HepG2 (cell line): ENCODE results near the gene BTBD19. TPM values are rescaled to one million over a fixed set of nuclear protein-coding genes. Genes with fewer than 3 reads are reported as not detected.

Experiments used
- ARHGAP35 ChIP-seq: sonication (generic); formaldehyde crosslinking; IDR thresholded peaks from 2 replicates; pipeline ENCODE4 v1.9.0; 2022; ENCODE audit warnings: mild to moderate bottlenecking, inconsistent platforms, moderate library complexity, missing genetic modification reagents, borderline replicate concordance
- ATF7 ChIP-seq, 2 experiments: fragments of 450-650 bp in 1 of 2; sonication (generic) in 1 of 2; formaldehyde crosslinking in 1 of 2; IDR thresholded peaks; 2 replicates each; pipeline versions ENCODE4 v1.4.0 to v1.6.1; 2016 to 2020; ENCODE audit warnings: antibody characterized with exemption in 1 of 2, mild to moderate bottlenecking in 1 of 2, missing genetic modification reagents in 1 of 2
- ATM ChIP-seq: fragments of 450-650 bp; IDR thresholded peaks from 2 replicates; pipeline ENCODE4 v1.7.1; 2017; ENCODE audit warnings: mild to moderate bottlenecking, borderline replicate concordance
- DNMT3B ChIP-seq: conservative IDR thresholded peaks from 2 replicates; pipeline ENCODE4 v1.6.1; 2016; ENCODE audit warnings: missing biosample characterization, control low read depth
- ERF ChIP-seq: IDR thresholded peaks from 2 replicates; pipeline ENCODE4 v1.6.1; 2018; ENCODE audit warnings: missing biosample characterization, missing genetic modification reagents
- FOSL2 ChIP-seq: sonication (generic); formaldehyde crosslinking; IDR thresholded peaks from 2 replicates; pipeline ENCODE4 v1.4.0; 2020; ENCODE audit warnings: missing genetic modification reagents
- GATAD1 ChIP-seq: IDR thresholded peaks from 2 replicates; pipeline ENCODE4 v1.6.1; 2016; ENCODE audit warnings: missing genetic modification reagents, missing compliant biosample characterization
- KDM2A ChIP-seq: sonication (generic); formaldehyde crosslinking; IDR thresholded peaks from 2 replicates; pipeline ENCODE4 v1.4.0; 2020; ENCODE audit warnings: low read depth, missing genetic modification reagents, borderline replicate concordance
- NCOA5 ChIP-seq: sonication (generic); formaldehyde crosslinking; IDR thresholded peaks from 2 replicates; pipeline ENCODE4 v1.4.0; 2020; ENCODE audit warnings: missing genetic modification reagents
- SMAD1 ChIP-seq: sonication (generic); formaldehyde crosslinking; IDR thresholded peaks from 2 replicates; pipeline ENCODE4 v1.4.0; 2020; ENCODE audit warnings: missing genetic modification reagents, low read depth, mild to moderate bottlenecking, borderline replicate concordance
- SP140L ChIP-seq: sonication (generic); formaldehyde crosslinking; IDR thresholded peaks from 2 replicates; pipeline ENCODE4 v1.4.0; 2020; ENCODE audit warnings: missing genetic modification reagents, borderline replicate concordance
- ZFP36 ChIP-seq: fragments of 150-350 bp; IDR thresholded peaks from 2 replicates; pipeline ENCODE4 v1.6.1; 2018; ENCODE audit warnings: borderline replicate concordance, low read length, low read depth; ENCODE audit not compliant: partially characterized antibody
- ZNF207 ChIP-seq: fragments of 450-650 bp; IDR thresholded peaks from 2 replicates; pipeline ENCODE4 v1.6.1; 2016; ENCODE audit warnings: antibody characterized with exemption, borderline replicate concordance
- ZNF264 ChIP-seq: sonication (generic); formaldehyde crosslinking; IDR thresholded peaks from 2 replicates; pipeline ENCODE4 v1.4.0; 2020; ENCODE audit warnings: missing genetic modification reagents
- ZNF629 ChIP-seq: sonication (generic); formaldehyde crosslinking; conservative IDR thresholded peaks from 2 replicates; pipeline ENCODE4 v1.5.0; 2020; ENCODE audit warnings: missing genetic modification reagents
- ZNF75D ChIP-seq: sonication (generic); formaldehyde crosslinking; IDR thresholded peaks from 2 replicates; pipeline ENCODE4 v1.8.1; 2023; ENCODE audit warnings: missing genetic modification reagents, mild to moderate bottlenecking, borderline replicate concordance
- ZNF841 ChIP-seq: sonication (generic); formaldehyde crosslinking; IDR thresholded peaks from 2 replicates; pipeline ENCODE4 v1.8.1; 2023; ENCODE audit warnings: missing genetic modification reagents, borderline replicate concordance
- polyA plus RNA-seq, 8 experiments: library from polyadenylated mRNA; depleted of rRNA in 3 of 8; stranded (reverse) in 7 of 8; unstranded in 1 of 8; fragments of >200 nt; fragmentation: Illumina TruSeq in 4 of 8; extraction: Trizol in 4 of 8; gene quantifications; 2 replicates each; pipeline versions ENCODE4 v1.2.1 to v1.2.3, GENCODE V29; 2011 to 2016; ENCODE audit warnings: low read depth in 4 of 8, missing spikeins in 1 of 8, mixed read lengths in 1 of 8; ENCODE audit not compliant: insufficient read depth in 1 of 8
- total RNA-seq, 5 experiments: library from RNA; depleted of rRNA; stranded (reverse); fragments of >200 nt; fragmentation: Illumina TruSeq; extraction: Trizol; gene quantifications; 2 replicates each; pipeline ENCODE4 v1.2.3, GENCODE V29; 2016; ENCODE audit warnings: low read depth in 1 of 5
- TF ChIP-seq, protein P1 (sequence below): sonication (generic); formaldehyde crosslinking; IDR thresholded peaks from 2 replicates; pipeline ENCODE4 v1.4.0; 2020; ENCODE audit warnings: missing genetic modification reagents
- TF ChIP-seq, protein P2 (sequence below): IDR thresholded peaks from 2 replicates; pipeline ENCODE4 v1.6.1; 2012; ENCODE audit warnings: low read length, improper control_type of control experiment
- TF ChIP-seq, protein P3 (sequence below): sonication (generic); formaldehyde crosslinking; IDR thresholded peaks from 2 replicates; pipeline ENCODE4 v1.4.0; 2020; ENCODE audit warnings: mild to moderate bottlenecking, missing genetic modification reagents
- TF ChIP-seq, protein P4 (sequence below): sonication (generic); formaldehyde crosslinking; IDR thresholded peaks from 2 replicates; pipeline ENCODE4 v1.5.0; 2020; ENCODE audit warnings: missing genetic modification reagents

Gene BTBD19
- total and polyA plus RNA-seq, 2 of the 13 experiments (the other 11 are each of a cell fraction or from before 2014, with no cell fraction given), result 2.7 to 6.7 TPM

DNA sequence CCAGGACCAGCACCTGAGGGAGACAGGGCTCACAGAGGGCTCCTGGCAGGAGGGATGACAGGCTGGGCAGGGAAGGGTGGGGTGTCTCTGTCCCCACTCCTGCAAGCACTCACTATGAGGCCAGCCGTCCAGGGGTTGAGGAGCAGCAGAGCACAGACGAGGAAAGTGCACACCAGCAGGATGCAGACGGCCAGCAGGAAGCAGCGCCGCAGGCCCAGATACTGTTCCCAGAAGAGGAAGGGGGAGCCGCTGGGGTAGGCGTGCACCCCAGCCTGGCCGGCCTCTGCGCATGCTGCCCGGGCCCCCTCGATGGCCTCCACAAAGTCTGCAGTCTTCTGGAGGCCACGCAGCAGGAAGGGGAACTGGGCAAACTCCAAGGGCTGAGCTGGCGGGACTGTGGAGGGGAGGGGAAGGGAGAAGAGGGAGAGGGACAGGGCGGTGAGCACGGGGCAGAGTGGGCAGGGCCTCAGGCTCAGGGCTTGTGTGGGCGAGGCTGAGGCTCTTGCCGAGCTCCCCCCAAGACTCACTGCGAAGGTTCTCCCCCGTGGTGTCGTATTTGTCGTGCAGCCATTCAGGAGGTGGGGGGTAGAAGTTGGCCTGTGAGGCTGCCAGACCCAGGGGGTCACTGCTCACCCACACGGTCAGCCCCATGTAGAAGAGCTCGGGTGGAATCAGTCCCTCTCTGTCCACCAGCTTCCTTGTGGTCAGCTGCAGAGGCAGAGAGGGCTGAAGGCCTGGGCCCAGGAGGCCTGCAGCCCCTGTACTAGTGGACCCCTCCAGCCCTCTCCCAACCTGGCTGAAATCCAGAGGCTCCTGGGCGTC, 18.3 kb downstream of the BTBD19 start (continued):
- TF ChIP-seq ATF7 (IDR thresholded peaks at IDR 0.05) (no peak), ATF7 (CRISPR knock-in tag; IDR thresholded peaks at IDR 0.05) (no peak; the same call in 1 of the 2 replicates), ZNF629 (CRISPR knock-in tag) (no peak), ERF (CRISPR knock-in tag) (no peak), SP140L (CRISPR knock-in tag) (no peak), ZFP36 (no peak), FOSL2 (CRISPR knock-in tag) (peak; percentile 23; the same call in 1 of the 2 replicates), ZNF264 (CRISPR knock-in tag) (0 out of 2 replicates have a peak, but pooled peaks have one; percentile 1), ZNF75D (CRISPR knock-in tag) (no peak), NCOA5 (no peak), ZNF207 (no peak), DNMT3B (CRISPR knock-in tag) (no peak), ZNF841 (CRISPR knock-in tag) (no peak), SMAD1 (peak; percentile 42; the same call in 1 of the 2 replicates), ARHGAP35 (CRISPR knock-in tag) (no peak), GATAD1 (no peak; the same call in 1 of the 2 replicates), ATM (no peak), KDM2A (peak; percentile 18; the same call in 1 of the 2 replicates)
- TF ChIP-seq, protein P1, sequence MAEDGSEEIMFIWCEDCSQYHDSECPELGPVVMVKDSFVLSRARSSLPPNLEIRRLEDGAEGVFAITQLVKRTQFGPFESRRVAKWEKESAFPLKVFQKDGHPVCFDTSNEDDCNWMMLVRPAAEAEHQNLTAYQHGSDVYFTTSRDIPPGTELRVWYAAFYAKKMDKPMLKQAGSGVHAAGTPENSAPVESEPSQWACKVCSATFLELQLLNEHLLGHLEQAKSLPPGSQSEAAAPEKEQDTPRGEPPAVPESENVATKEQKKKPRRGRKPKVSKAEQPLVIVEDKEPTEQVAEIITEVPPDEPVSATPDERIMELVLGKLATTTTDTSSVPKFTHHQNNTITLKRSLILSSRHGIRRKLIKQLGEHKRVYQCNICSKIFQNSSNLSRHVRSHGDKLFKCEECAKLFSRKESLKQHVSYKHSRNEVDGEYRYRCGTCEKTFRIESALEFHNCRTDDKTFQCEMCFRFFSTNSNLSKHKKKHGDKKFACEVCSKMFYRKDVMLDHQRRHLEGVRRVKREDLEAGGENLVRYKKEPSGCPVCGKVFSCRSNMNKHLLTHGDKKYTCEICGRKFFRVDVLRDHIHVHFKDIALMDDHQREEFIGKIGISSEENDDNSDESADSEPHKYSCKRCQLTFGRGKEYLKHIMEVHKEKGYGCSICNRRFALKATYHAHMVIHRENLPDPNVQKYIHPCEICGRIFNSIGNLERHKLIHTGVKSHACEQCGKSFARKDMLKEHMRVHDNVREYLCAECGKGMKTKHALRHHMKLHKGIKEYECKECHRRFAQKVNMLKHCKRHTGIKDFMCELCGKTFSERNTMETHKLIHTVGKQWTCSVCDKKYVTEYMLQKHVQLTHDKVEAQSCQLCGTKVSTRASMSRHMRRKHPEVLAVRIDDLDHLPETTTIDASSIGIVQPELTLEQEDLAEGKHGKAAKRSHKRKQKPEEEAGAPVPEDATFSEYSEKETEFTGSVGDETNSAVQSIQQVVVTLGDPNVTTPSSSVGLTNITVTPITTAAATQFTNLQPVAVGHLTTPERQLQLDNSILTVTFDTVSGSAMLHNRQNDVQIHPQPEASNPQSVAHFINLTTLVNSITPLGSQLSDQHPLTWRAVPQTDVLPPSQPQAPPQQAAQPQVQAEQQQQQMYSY (CRISPR knock-in tag), result no peak
- TF ChIP-seq, protein P2, sequence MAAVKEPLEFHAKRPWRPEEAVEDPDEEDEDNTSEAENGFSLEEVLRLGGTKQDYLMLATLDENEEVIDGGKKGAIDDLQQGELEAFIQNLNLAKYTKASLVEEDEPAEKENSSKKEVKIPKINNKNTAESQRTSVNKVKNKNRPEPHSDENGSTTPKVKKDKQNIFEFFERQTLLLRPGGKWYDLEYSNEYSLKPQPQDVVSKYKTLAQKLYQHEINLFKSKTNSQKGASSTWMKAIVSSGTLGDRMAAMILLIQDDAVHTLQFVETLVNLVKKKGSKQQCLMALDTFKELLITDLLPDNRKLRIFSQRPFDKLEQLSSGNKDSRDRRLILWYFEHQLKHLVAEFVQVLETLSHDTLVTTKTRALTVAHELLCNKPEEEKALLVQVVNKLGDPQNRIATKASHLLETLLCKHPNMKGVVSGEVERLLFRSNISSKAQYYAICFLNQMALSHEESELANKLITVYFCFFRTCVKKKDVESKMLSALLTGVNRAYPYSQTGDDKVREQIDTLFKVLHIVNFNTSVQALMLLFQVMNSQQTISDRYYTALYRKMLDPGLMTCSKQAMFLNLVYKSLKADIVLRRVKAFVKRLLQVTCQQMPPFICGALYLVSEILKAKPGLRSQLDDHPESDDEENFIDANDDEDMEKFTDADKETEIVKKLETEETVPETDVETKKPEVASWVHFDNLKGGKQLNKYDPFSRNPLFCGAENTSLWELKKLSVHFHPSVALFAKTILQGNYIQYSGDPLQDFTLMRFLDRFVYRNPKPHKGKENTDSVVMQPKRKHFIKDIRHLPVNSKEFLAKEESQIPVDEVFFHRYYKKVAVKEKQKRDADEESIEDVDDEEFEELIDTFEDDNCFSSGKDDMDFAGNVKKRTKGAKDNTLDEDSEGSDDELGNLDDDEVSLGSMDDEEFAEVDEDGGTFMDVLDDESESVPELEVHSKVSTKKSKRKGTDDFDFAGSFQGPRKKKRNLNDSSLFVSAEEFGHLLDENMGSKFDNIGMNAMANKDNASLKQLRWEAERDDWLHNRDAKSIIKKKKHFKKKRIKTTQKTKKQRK, result no peak
- TF ChIP-seq, protein P3, sequence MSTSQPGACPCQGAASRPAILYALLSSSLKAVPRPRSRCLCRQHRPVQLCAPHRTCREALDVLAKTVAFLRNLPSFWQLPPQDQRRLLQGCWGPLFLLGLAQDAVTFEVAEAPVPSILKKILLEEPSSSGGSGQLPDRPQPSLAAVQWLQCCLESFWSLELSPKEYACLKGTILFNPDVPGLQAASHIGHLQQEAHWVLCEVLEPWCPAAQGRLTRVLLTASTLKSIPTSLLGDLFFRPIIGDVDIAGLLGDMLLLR (CRISPR knock-in tag), result 0 out of 2 replicates have a peak, but pooled peaks have one; percentile 74
- TF ChIP-seq, protein P4, sequence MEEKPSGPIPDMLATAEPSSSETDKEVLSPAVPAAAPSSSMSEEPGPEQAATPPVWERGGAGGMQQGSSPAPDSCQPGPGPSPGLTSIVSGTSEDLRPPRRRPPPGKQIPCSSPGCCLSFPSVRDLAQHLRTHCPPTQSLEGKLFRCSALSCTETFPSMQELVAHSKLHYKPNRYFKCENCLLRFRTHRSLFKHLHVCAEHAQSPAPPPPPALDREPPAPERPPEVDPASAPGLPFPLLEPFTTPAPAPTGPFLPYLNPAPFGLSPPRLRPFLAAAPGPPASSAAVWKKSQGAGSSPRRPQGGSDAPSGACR (CRISPR knock-in tag), result no peak; the same call in none of the 2 replicates
